VCaP (cell line): ENCODE measurements around the gene CACNB4.

Experiments
- H3K27ac ChIP-seq: fragments of 450-650 bp; 2 replicates; pipeline ENCODE4 v1.5.1; 2017
- CTCF ChIP-seq: fragments of 450-650 bp; conservative IDR thresholded peaks from 2 replicates; pipeline ENCODE4 v1.5.1; 2017; ENCODE audit warnings: mild to moderate bottlenecking, moderate library complexity

Gene CACNB4

GRCh38 chr2:151902829-151903228 is 196.0 kb downstream of the CACNB4 start:
- TF ChIP-seq CTCF, result no peak
- H3K27ac ChIP-seq, result no peak overlapping the region

GRCh38 chr2:151900331-151900730 is 198.5 kb downstream of the CACNB4 start:
- H3K27ac ChIP-seq, result no peak overlapping the region
- TF ChIP-seq CTCF, result no peak

GRCh38 chr2:151899156-151899555 is 199.7 kb downstream of the CACNB4 start:
- H3K27ac ChIP-seq, result no peak overlapping the region
- TF ChIP-seq CTCF, result no peak

GRCh38 chr2:151891566-151892194 is 207.2 kb downstream of the CACNB4 start:
- H3K27ac ChIP-seq, result no peak overlapping the region
- no peak for TF ChIP-seq CTCF

- TF ChIP-seq CTCF, result no peak
- H3K27ac ChIP-seq, result no peak overlapping the region
Observed at GRCh38 chr2:151887164-151887563, 211.7 kb downstream of the CACNB4 start.

- no peak overlapping the region for H3K27ac ChIP-seq
- TF ChIP-seq CTCF, result no peak
Observed at GRCh38 chr2:151886241-151886640, 212.6 kb downstream of the CACNB4 start.

- no peak overlapping the region for H3K27ac ChIP-seq
- no peak for TF ChIP-seq CTCF
Observed at GRCh38 chr2:151882786-151883445, 215.9 kb downstream of the CACNB4 start.
